Measurements from ENCODE around the gene CETP. TPM values are rescaled to one million over a fixed set of nuclear protein-coding genes. Genes with fewer than 3 reads are reported as not detected.

CETP gene
- total and polyA plus RNA-seq, 2 of the 8 experiments (the other 6 are each of a cell fraction or from before 2014, with no cell fraction given) = not detected

- Histone ChIP-seq H2BK12ac (ENCODE audit: low read depth, low read length) (no peak overlapping the region), H3K23me2 (ENCODE audit: low read depth, low read length) (no peaks in the 10 kb centered on the region), H4K91ac (replicated peaks; ENCODE audit: insufficient read length, low read length) (no peak overlapping the region), H3K27me3 (replicated peaks in 1 of 4; ENCODE audit: control insufficient read depth in 3 of 4, extremely low read depth in 1 of 4, insufficient read depth in 3 of 4, low read length in 3 of 4) (peaks cover 0 to 6% (median under 1%) of the 10 kb centered on the region in 4 experiments; a peak in 4 of 7 replicates), H3K4ac (replicated peaks; ENCODE audit: insufficient read length, low read depth, low read length) (no peak overlapping the region), H2AFZ (ENCODE audit: low read length) (no peak overlapping the region), H2BK20ac (ENCODE audit: low read length) (no peak overlapping the region), H4K8ac (ENCODE audit: extremely low read depth, insufficient read depth, low read length) (no peak overlapping the region), H2BK5ac (ENCODE audit: low read depth, low read length) (no peak overlapping the region), H3K9ac (replicated peaks in 1 of 4; ENCODE audit: extremely low read depth in 1 of 4, low read depth in 3 of 4, low read length in 3 of 4) (no peak overlapping the region), H3K36me3 (ENCODE audit: control insufficient read depth in 2 of 4, insufficient read depth in 4 of 4, low read length in 3 of 4) (no peaks in the 10 kb centered on the region), H3K4me2 (ENCODE audit: insufficient read depth in 1 of 2, low read depth in 2 of 2, low read length in 2 of 2) (no peak overlapping the region), H3K4me1 (replicated peaks in 1 of 4; ENCODE audit: control insufficient read depth in 3 of 4, insufficient read depth in 4 of 4, low read length in 3 of 4) (no peaks in the 10 kb centered on the region), H3K56ac (replicated peaks; ENCODE audit: insufficient read length, low read depth, low read length) (no peak overlapping the region), H2BK120ac (replicated peaks; ENCODE audit: low read depth, low read length) (no peak overlapping the region), H3K79me2 (ENCODE audit: control insufficient read depth in 1 of 2, insufficient read depth in 2 of 2, low read length in 2 of 2) (no peaks in the 10 kb centered on the region), H4K5ac (ENCODE audit: insufficient read length, low read depth, low read length) (no peak overlapping the region), H3K27ac (ENCODE audit: low read depth, low read length) (no peak overlapping the region), H3K23ac (ENCODE audit: insufficient read length) (no peak overlapping the region), H3K14ac (ENCODE audit: insufficient read length) (no peak overlapping the region), H3K18ac (ENCODE audit: extremely low read depth, low read length) (no peak overlapping the region), H3K9me3 (ENCODE audit: insufficient read depth in 2 of 2, low read depth in 1 of 2, low read length in 1 of 2) (no peaks in the 10 kb centered on the region), H2BK15ac (ENCODE audit: low read length) (no peak overlapping the region; the same call in 1 of the 2 replicates), H3K79me1 (ENCODE audit: low read depth, low read length) (no peaks in the 10 kb centered on the region), H4K20me1 (replicated peaks in 1 of 2; ENCODE audit: control insufficient read depth in 1 of 2, insufficient read depth in 2 of 2, low read length in 2 of 2) (no peaks in the 10 kb centered on the region), H2AK5ac (ENCODE audit: low read depth, low read length) (no peak overlapping the region), H3K4me3 (ENCODE audit: extremely low read depth in 1 of 4, insufficient read depth in 2 of 4, low read depth in 3 of 4, low read length in 4 of 4) (no peak overlapping the region)
- ChIA-PET POLR2A (ENCODE audit: partially characterized antibody) (no interaction called here), CTCF (ENCODE audit: partially characterized antibody) (interaction anchor here (1.1 to 8.1 kb wide), 7 partner anchors 12 to 62 kb away, joined by 4 to 67 read pairs (median 5); no protein-coding TSS in a partner anchor)
- WGBS, 2 experiments (ENCODE audit: extremely low coverage in 1 of 2, insufficient coverage in 1 of 2, insufficient read length in 1 of 2, insufficient replicate concordance in 2 of 2, low coverage in 1 of 2, low lambda C conversion rate in 2 of 2, missing lambda C conversion rate in 1 of 2) = 81% methylated on average over 9 of the region's 9 CpGs; no CpG with 5 or more reads in 1 of the 2 experiments
- FAIRE-seq (no peak), DNase-seq (ENCODE audit: low read depth in 1 of 2, low spot score in 2 of 2) (no peak)
- no peak for TF ChIP-seq RAD21 (IDR thresholded peaks at IDR 0.05 in 1 of 2, conservative IDR thresholded peaks at IDR 0.05 in 1 of 2; ENCODE audit: low read depth in 2 of 2, low read length in 2 of 2)
- TF ChIP-seq RBBP5 (IDR thresholded peaks at IDR 0.05; ENCODE audit: borderline replicate concordance, low read depth, low read length) = no peak
- no peak for TF ChIP-seq BCL11A (IDR thresholded peaks at IDR 0.05; ENCODE audit: low read depth in 2 of 2, low read length in 2 of 2)
- no peak for TF ChIP-seq GABPA (IDR thresholded peaks at IDR 0.05; ENCODE audit: borderline replicate concordance, insufficient read depth, low read length)
- TF ChIP-seq JUN (IDR thresholded peaks at IDR 0.05; ENCODE audit: low read depth, low read length) = no peak
- TF ChIP-seq KDM4A (IDR thresholded peaks at IDR 0.05; ENCODE audit: low read depth, low read length, severe bottlenecking) = no peak
- TF ChIP-seq ZNF274 (IDR thresholded peaks at IDR 0.05; ENCODE audit: borderline replicate concordance, extremely low read depth, low read length) = no peak
- TF ChIP-seq, protein P1, sequence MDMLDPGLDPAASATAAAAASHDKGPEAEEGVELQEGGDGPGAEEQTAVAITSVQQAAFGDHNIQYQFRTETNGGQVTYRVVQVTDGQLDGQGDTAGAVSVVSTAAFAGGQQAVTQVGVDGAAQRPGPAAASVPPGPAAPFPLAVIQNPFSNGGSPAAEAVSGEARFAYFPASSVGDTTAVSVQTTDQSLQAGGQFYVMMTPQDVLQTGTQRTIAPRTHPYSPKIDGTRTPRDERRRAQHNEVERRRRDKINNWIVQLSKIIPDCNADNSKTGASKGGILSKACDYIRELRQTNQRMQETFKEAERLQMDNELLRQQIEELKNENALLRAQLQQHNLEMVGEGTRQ (IDR thresholded peaks at IDR 0.05; ENCODE audit: low read length) = no peak
- no peak for TF ChIP-seq CHD1 (IDR thresholded peaks at IDR 0.05; ENCODE audit: low read depth, low read length)
- no peak for TF ChIP-seq NANOG (IDR thresholded peaks at IDR 0.05; ENCODE audit: insufficient read depth, low read depth, low read length, poor library complexity, severe bottlenecking)
- TF ChIP-seq KDM1A (IDR thresholded peaks at IDR 0.05; ENCODE audit: borderline replicate concordance, low read length) = no peak
- TF ChIP-seq FOSL1 (IDR thresholded peaks at IDR 0.05; ENCODE audit: insufficient read depth, low read depth, low read length) = no peak
Observed at GRCh38 chr16:56983211-56983751, 21.5 kb downstream of the CETP start.
